GM19455 (cell line): ENCODE data around the gene MAEA.
"Not testable (repeated sequence)": the region's sequence is repeated elsewhere in the genome, so short reads cannot be mapped to it uniquely, and the experiment has no call there.

Source experiments
- ATAC-seq: cut with Tn5 transposase; IDR thresholded peaks from one replicate; pipeline ENCODE4 v1.9.1; 2021; ENCODE audit not compliant: unreplicated experiment

The MAEA gene

GRCh38 chr4:1277667-1278665, 11.7 kb upstream of the MAEA start:
- no peak for ATAC-seq

- no peak for ATAC-seq
These were observed 10.4 kb upstream of the MAEA start for GRCh38 chr4:1279253-1279652.

GRCh38 chr4:1283711-1284110, 6.0 kb upstream of the MAEA start:
- no peak for ATAC-seq

- ATAC-seq = no peak
These were observed 4.4 kb upstream of the MAEA start for GRCh38 chr4:1285151-1285789.

GRCh38 chr4:1285790-1286553, 3.7 kb upstream of the MAEA start:
- ATAC-seq = no peak

GRCh38 chr4:1288786-1289185, 905 bp upstream of the MAEA start:
- ATAC-seq = no peak

GRCh38 chr4:1290165-1290977, 680 bp downstream of the MAEA start:
- ATAC-seq = no peak

GRCh38 chr4:1291091-1291490, 1.4 kb downstream of the MAEA start:
- ATAC-seq = no peak

- ATAC-seq = no peak
These were observed 2.5 kb downstream of the MAEA start for GRCh38 chr4:1291996-1292702.

GRCh38 chr4:1292703-1293011, 3.0 kb downstream of the MAEA start:
- ATAC-seq = not testable (repeated sequence)

- ATAC-seq = no peak
These were observed 3.8 kb downstream of the MAEA start for GRCh38 chr4:1293531-1293941.

GRCh38 chr4:1293991-1294390, 4.3 kb downstream of the MAEA start:
- no peak for ATAC-seq

GRCh38 chr4:1294424-1294823, 4.7 kb downstream of the MAEA start:
- ATAC-seq = no peak

- no peak for ATAC-seq
These were observed 5.2 kb downstream of the MAEA start for GRCh38 chr4:1294891-1295290.

GRCh38 chr4:1295405-1296055, 5.8 kb downstream of the MAEA start:
- ATAC-seq = no peak

GRCh38 chr4:1296324-1297022, 6.8 kb downstream of the MAEA start:
- ATAC-seq = no peak

GRCh38 chr4:1297023-1297395, 7.3 kb downstream of the MAEA start:
- no peak for ATAC-seq

- no peak for ATAC-seq
These were observed 8.0 kb downstream of the MAEA start for GRCh38 chr4:1297456-1298325.
